Right ventricle myocardium superior (tissue), 1 donor: ENCODE data around the gene STRN4. TPM values are rescaled to one million over a fixed set of nuclear protein-coding genes. Genes with fewer than 3 reads are reported as not detected.
"Not testable (repeated sequence)": the region's sequence is repeated elsewhere in the genome, so short reads cannot be mapped to it uniquely, and the experiment has no call there.

Source experiments
- ATAC-seq: fragments of 200-7000 bp; cut with Tn5 transposase; one replicate; pipeline ENCODE4 v1.9.1; 2020; ENCODE audit warnings: mild to moderate bottlenecking; ENCODE audit not compliant: poor library complexity
- DNase-seq: peaks from one replicate; pipeline ENCODE4 v3.0.0-alpha.2; 2020
- intact Hi-C: fragments of 100-400 bp; cut with DNase I; formaldehyde crosslinking; loops from one replicate; pipeline ENCODE4 v1.11.2; 2022
- total RNA-seq: library from RNA; stranded (reverse); fragmentation: NEBNext Ultra II Directional; extraction: Animal tissue kit (Norgen Biotek cat#: 25700); gene quantifications from one replicate; pipeline ENCODE4 v1.2.1, GENCODE V29; 2021
- donor health status: DM: no; HTN: yes; CAD: no; lungs with severe emphysema.

The STRN4 gene
- total RNA-seq, 1 donor from 2014 or later = 38.4 TPM

DNA sequence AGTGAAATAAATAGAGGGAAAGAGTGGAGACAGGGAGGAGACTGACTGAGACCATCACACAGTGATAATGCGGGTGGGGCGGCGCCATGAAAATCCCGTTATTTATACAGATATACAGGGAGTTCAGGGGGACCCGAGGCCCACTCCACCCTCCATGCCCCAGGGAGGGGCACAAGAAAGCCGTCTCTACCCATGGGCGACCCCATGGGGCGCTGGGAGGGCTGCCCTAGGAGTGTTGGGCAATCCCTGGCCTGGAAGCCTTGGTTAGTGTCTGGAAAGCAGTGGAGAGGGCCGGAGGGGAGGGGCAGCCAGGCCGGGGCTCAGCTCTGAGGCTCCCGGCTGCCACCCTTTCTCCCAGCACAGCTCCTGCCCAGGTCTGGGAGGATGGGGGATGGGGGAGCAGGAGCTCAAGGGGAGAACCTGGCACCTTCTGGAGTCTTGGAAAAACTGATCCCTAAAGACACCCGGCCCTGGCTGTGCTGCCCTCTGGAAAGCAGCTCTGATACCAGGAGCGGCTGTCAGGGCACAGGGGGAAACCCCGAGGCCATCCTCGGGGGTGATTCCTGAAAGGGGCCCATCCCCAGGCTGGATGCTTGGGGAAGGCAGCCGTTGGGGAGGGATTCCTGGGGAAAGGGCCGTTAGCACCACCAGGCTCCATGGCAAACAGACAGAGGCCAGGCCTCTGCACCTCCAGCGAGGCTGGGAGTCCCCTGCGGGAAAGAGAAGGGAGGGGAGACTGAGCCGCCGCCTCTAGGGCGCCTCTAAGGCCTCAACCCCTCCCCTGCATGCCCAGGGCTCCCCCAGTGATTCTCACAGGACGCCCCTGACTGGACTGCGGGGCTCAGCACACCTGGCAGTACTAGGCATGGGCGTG is 26.4 kb downstream of the STRN4 start:
- ATAC-seq (no peak), DNase-seq (peak; percentile 36)
- intact Hi-C loops = no loop called here

DNA sequence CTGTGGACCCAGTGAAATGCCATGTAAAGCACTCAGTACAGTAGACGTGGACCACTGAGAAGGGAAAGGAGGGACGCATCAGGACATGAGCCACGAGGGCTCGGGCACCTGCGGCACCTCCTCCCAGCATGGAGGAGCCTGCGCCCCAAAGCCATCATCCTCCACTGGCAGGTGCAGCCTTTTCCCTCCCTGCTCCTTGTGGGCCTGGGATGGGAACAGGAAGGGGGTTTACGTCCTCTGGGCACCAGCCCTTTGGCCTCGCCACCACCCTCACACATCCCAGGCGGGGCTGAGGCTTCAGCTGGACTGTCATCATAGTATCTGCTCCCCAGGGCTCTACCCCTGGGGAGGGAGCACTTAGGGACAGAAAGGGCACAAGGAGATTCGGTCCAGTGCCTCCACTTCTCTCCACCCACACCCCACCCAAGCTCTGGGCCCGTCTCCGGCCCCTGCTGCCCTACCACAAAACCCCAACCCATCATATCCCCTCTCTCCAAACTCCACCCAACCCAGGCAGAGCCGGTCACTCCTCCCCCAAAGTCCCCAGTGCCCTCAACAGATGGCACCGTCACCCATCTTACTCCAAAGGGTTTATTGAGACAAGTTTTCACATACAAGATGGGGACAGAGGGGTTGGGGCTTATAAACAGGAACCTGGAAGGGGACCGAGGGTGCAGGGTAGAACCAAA is 27.2 kb downstream of the STRN4 start:
- intact Hi-C loops = no loop called here
- DNase-seq (peak; percentile 29), ATAC-seq (no peak)

DNA sequence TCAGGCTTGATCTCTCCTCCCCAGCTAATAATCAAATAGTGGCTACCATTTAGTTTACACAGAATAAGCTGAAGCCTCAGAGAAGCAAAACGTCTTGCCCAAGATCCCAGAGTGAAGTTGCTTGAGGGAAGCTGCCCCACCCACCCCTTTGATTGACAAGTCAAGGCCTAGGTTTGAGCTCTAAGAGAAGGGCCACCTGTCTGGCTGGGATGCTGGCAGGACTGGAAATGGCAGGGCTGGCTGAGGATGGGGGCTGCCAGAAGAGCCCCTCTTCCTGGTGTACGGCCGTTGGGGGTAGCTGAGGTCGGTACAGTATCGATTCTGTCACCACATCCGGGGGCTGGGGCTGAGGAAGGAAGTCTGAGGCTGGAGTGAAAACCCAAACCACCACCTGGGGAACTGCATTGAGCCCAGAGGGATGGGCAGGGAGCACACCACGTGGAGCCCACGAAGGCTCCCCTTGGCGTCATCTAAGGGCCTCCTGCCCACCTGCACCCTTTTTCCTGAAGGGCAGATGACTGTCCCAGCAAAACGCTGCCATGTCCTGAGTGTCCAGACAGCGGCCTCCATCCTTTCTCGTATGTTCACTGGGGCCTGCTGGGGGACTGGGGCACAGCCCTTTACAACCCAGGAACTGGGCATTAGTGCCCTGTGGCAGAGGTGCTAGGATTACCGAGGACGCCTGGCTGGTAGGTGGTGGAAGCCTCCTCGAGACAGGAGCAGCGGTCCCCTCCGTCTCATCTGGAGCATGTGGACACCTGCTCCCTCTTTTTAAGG is 27.9 kb downstream of the STRN4 start:
- DNase-seq (peak; percentile 45), ATAC-seq (no peak)
- intact Hi-C loops = no loop called here

DNA sequence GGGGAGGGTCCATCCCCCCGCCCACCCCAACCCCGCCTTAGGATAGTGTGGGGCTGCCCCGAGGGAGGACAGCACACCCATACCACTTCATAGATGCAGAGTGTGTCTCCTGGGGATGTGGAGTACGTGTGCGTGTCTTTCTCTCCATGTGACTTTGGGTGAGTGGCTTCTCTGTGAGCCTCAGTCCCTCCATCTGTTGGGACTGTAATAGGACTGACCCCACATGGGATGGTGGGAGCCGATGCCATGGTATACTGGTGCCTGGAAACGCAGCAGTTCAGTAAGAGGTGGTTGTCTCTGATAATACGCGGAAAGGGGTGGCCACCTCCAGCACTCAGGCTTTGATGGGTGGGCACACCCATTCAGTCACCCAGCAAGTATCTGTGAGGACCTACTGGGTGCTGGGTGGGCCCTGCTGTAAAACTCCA is 28.5 kb downstream of the STRN4 start:
- DNase-seq = peak; percentile 40
- no peak for ATAC-seq
- intact Hi-C loops = no loop called here

DNA sequence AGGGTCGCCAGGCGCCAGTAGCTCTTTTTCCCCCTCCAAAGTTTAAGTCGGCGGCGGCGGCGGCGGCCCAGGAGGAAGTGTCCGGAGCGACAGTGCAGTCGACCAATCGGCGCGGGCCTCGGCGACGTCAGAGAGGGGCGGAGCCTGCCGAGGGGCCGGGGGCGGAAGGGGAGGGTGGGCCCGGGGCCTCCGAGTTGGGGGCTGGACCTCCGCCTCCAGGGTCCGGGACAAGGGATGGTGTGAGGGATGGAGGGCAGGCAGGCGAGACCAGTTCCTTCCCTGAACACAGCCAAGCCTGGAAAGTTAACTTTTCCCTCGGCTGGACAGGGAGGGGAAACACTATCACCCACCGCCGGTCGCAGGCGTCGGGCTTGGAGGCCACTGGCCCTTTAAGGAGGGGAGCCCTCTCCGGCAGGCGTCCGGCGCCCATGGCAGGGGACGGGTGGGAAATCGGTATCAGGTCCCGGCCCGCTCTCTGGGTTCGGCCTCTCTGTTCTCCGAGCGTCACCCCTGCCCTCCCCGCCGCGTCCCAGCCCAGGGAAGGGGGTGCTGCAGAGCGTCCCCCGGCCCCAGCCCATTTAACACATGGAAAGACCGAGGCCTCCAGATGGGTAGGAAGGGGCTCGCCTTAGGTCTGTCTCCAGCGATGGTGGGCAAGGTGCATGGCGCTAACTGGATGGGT is 29.1 kb downstream of the STRN4 start, which contains the start of gene PRKD2:
TSS of gene PRKD2 (minus strand) at position 81 of the 682 bp plus-strand sequence. CDS start 744 bp downstream, outside the sequence.
- peak; percentile 93 for ATAC-seq
- intact Hi-C loops = no loop called here
- peak; percentile 95 for DNase-seq

DNA sequence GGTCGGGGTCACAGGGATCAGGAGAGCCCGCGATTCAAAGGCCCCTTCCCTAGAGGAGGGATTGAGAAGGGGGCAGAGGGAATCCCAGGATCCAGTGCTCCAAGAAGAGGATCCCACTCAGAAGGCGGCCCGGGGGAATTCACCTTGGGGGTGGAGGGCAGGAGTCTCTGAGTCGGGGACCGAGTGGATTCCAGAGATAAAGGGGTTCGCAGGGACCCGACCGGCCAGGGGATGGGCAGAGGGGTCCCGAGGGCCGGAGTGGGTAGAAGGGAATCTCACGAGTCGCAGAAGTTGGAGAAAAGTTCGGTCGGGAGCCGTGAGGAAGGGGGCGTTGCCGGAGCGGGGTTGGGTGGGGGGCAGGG is 29.6 kb downstream of the STRN4 start:
- intact Hi-C loops = no loop called here
- DNase-seq (no peak), ATAC-seq (peak; percentile 1)

DNA sequence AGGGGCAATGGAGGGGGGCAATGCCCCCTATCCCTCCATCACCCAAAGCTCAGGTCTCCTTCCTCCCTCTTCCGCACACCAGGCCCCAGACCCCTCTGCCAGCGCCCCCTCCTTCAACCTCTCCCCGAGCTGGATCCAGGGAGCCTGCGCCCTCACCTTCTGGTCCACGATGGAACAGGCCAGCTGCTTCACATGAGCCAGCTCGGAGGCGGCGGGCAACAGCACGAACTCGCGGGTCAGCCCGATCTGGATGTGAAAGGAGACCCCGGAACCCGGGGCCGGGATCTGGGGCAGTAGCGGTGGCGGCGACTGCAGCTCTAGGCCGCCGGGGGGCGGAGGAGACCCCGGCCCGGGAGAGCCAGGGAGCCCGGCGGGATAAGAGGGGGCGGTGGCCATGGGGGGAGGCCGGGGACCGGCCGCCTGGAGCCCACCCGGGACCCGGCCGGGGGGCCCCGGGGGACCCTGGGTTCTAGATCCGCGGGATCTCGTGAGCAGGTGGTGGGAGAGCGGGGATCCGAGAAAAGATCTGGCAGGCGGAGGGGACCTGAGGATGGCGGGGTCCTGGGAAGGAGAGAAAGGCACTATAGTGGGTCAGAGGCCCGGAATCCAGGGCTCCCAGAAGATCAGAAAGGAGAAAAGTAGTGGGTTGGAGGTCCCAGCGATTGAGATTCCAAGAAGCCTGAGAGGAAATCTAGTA is 30.1 kb downstream of the STRN4 start:
- DNase-seq (peak; percentile 44), ATAC-seq (peak; percentile 0)
- intact Hi-C loops = no loop called here

DNA sequence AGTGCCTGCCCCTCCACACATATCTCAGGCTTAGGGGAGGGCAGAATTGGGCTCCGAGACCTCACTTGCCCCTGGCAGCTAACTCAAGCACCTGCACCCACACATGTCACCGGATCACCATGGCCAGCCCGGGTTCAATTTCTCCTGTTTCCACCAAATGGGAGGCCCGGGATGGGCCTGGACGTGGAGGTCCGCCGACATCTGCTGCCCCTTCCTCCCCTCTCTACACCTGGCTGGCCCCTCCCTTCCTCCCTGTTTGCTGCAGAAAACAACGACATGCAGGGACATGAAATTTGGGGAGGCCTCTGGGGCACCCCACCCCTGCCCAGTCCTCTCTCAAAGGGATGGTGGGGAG is 30.7 kb downstream of the STRN4 start:
- DNase-seq = peak; percentile 34
- intact Hi-C loops = no loop called here
- no peak for ATAC-seq

DNA sequence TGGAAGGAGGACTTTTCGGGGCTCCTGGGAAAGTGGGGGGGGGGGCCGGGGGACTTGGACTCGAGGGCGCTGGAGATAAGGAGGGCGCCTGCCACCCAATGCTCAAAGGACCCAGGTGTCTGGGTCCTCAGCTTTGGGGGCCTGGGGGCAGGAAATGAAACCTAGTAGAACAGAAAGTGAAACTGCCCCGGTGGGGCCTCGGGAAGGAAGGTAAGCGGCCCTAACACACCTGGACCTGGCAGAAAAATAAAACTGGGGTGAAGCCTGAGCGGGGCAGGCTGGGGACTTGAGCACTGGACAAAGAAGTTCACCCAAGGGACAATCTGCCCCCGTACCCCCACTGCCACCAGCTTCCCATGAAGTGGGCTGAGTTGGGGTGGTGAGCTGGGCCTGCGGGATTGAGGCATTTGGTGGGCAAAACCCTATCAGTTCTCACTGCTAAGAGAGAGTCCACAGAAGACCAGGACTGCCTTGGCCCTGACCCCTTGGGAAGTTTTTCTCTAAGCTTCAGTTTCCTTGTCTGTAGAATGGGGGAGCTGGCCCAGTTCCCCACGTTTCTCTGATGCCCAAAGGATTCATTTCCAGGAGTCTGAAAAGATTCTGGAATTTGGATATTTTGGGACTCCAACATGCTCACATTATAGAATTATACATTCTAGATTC is 31.7 kb downstream of the STRN4 start:
- ATAC-seq = peak; percentile 1
- DNase-seq = no peak
- intact Hi-C loops = no loop called here

DNA sequence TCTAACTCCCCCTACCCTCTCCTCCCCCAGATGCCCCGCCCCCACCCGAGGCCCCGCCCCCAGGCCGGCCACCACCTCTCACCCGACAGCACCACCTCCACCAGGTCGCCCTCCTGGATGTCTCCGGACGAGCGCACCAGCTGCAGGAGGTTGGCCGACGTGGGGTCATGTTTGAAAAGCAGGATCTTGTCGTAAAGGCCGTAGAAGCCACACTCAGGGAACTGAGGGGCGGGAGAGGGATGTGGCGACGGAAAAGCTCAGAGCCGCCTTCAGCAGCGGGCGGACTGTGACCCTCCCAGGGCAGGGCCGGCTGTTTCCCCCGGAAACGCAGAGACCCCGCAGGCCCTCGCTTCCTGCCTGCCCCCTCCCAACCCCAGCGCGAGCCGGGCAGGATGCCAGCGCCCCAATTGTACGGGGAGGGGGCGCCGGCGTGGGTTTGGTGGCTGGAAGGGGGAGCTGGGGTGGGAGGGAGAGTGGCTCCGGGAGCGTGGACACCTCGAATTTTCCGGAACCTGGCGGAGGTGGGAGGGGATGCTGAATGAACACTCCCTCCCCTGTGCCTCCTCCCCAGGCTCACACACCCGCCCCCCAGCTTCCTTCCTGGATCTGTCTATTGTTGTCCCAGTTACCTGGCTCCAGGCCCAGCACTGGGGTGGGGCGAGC is 32.3 kb downstream of the STRN4 start:
- ATAC-seq (peak; percentile 61), DNase-seq (peak; percentile 95)
- intact Hi-C loops = no loop called here

DNA sequence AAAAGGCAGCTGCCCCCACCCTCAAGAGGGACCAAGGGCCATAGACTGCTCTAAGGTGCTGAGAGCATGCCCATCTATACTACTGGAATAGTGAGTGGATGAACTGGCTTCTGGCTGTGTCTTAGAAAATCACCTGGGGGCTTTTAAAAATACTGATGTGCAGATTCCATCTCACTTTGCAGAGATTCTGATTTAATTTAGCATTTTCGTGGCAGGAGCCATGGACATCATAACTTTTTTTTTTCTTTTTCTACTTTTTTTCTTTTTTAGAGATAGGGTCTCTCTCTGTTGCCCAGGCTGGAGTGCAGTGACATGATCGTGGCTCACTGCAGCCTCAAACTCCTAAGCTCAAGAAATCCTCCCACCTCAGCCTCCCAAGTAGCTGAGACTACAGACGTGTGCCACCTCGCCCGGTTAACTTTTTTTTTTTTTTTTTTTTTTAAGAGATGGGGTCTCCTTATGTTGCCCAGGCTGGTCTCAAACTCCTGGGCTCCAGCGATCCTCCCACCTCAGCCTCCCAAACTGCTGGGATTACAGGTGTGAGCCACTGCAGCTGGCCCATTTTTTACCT is 33.4 kb downstream of the STRN4 start:
- ATAC-seq, intact Hi-C loops, DNase-seq: not testable (repeated sequence)

DNA sequence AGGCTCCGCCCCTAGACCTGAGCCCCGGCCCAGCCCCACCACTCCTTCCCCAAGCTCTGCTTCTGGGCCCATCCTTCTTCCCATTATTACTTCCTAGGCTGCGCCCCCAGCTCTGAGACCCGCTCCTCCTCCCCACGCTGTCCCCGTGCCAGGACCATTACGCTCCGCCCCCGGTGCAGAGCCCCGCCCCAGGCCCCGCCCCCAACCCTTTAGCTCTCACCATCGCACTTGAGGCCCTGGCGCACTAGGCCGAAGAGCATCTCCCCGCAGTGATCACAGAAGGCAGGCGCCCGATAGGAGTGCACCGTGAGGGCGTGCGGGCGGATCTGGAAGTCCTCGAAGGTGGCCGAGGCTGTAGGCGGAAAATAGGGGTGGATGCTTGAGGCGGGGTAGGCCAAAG is 35.6 kb downstream of the STRN4 start:
- ATAC-seq = no peak
- DNase-seq = no peak
- intact Hi-C loops = no loop called here

DNA sequence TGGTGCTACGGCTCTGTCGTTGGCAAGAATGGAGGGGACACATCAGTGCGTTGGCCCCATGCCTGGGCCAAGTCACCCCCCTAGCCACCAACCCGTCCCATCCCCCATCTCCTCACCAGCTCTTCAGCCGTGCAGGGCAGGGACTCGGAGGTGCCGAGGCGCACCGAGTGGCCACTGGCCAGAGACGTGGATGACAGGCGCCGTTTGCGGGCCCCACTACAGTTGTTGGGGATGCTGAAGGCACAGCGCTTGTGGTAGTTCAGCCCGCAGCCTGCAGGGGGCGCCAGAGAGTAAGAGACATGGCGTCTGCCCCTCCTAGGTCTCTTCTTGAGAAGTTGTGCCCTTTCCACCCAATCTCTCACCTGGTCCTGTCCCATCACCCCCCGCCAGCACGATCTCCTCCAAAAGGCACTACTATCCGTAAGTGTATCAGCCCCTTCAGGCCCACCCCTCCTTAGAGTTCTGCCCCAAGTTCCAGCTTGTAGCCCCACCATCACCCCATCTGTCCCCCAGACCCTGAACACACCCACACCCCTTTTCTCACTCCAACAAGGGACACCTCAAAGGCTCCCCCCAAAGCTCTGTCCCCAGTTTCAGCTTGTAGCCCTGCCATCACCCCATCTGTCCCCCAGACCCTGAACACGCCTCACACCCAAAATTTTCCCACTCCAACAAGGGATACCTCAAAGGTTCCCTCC is 41.7 kb downstream of the STRN4 start:
- ATAC-seq (peak; percentile 79), DNase-seq (peak; percentile 89)
- intact Hi-C loops = no loop called here

DNA sequence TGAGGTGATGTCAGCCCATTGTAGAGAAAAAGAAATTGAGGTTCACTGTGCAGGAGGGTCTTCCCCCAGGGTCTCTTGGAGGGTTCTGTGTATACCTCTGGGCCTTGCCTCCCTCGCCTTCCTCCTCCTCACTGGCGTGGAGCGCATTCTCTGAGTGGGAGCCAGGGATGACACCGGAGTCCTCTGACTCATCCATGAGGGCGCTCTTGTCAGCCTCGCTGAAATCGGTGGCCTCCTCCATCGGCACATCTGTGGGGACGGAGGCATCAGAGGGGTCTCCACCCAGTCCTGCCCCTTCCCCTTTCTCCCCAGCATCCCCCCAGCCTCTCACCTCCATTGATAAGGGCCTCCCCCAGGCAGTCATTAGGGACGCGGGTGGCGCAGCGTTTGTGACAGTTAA is 45.5 kb downstream of the STRN4 start:
- ATAC-seq (no peak), DNase-seq (no peak)
- intact Hi-C loops = no loop called here

DNA sequence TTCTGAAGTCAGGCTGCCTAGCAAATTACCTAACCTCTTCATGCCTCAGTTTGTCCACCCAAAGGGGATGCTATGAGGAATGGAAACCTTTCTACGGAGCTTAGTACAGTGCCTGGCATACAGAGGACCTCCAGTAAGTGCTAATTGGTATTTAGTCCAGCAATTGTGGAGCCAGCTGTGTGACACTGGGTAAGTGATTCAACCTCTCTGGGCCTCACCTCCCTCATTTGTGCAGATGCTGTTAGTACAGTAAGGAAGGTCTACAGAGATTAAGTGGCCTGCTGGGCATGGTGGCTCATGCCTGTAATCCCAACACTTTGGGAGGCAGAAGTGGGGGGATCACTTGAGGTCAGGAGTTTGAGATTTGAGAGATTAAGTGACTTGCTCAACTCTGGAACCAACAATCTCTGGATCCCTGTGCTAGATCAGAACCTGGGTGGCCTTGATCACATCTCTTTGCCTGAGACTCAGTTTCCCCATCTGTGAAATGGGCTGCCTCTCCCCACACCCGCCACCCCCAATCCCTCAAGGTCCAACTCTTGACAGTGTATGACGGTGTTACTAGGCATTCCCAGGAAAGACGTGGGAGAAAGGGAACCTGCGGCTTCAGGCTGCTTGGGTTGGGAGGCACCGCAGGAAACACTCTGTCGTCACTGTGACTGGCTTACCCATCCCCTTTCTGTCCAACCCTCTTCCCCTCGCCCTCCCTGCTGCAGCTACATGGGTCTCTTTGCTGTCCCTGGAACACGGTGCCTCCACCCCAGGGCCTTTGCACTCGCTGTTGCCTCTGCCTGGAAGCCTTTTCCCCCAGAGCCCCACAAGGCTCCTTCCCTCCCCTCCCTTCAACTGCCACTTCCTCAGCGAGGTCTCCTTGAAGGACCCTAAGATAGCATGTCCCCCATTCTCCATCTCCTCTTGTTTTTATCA is 47.6 kb downstream of the STRN4 start:
- intact Hi-C loops = no loop called here
- ATAC-seq = no peak

More for the DNA sequence above, 47.6 kb downstream of the STRN4 start:
- DNase-seq = no peak
